ENCODE measurements around the gene PACRG. TPM values are rescaled to one million over a fixed set of nuclear protein-coding genes. Genes with fewer than 3 reads are reported as not detected.

The PACRG gene
- total RNA-seq, 1 donor from 2014 or later: 2.4 TPM

DNA sequence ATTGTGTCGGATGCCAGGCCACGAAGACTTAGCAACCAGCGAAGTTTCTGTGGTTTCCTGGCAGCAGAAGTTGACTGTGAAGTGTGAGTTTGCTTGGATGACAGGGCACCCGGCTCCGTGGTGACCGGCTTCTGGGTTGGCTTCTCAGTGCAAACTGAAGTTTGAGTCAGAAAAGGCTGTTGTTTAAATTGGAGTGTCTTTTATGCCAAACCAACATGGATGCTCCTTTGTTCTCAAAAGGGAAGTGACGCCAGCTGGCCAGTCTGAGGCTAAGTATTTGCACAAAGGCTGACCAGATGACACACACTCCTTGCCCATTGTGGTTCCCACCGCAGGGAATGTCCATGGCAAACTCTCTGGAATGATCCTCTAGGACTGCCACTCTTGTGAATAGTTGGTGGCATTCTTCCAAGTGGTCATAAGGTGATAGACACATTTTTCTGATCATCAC lies 521.9 kb downstream of the PACRG start:
- Mint-ChIP-seq H3K36me3 (ENCODE audit: insufficient read depth) (no peaks in the 10 kb centered on the region), H3K4me1 (ENCODE audit: low read depth) (peaks cover 5% of the 10 kb centered on the region), H3K27me3 (peaks cover 3% of the 10 kb centered on the region), H3K4me3 (ENCODE audit: low read depth) (no peak overlapping the region), H3K9me3 (ENCODE audit: low read depth) (peaks cover 4% of the 10 kb centered on the region), H3K27ac (no peak overlapping the region)
- no peak for DNase-seq (ENCODE audit: low spot score, unreplicated experiment)
- TF ChIP-seq, protein P1, sequence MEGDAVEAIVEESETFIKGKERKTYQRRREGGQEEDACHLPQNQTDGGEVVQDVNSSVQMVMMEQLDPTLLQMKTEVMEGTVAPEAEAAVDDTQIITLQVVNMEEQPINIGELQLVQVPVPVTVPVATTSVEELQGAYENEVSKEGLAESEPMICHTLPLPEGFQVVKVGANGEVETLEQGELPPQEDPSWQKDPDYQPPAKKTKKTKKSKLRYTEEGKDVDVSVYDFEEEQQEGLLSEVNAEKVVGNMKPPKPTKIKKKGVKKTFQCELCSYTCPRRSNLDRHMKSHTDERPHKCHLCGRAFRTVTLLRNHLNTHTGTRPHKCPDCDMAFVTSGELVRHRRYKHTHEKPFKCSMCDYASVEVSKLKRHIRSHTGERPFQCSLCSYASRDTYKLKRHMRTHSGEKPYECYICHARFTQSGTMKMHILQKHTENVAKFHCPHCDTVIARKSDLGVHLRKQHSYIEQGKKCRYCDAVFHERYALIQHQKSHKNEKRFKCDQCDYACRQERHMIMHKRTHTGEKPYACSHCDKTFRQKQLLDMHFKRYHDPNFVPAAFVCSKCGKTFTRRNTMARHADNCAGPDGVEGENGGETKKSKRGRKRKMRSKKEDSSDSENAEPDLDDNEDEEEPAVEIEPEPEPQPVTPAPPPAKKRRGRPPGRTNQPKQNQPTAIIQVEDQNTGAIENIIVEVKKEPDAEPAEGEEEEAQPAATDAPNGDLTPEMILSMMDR (IDR thresholded peaks at IDR 0.05; ENCODE audit: unreplicated experiment): no peak

DNA sequence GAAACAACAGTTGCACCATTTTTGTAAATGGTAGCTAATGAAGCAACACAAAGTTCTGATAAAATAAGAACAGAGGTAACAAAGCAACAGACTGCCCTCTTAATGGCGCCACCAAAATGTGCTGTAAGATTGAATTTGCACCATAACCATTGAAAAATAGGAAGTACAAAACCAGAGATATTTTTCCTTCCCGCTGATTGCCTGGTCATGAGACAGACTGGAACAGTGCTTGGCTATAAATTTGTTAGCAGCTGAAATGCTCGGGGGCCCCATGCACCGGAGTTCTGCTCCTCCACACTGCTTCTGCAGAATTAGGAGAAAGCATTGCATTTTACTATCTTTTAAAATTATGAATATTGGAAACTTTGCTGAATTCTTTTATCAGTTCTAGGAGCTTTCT lies 522.3 kb downstream of the PACRG start:
- Mint-ChIP-seq H3K27ac (no peak overlapping the region), H3K9me3 (ENCODE audit: low read depth) (peaks cover 4% of the 10 kb centered on the region), H3K27me3 (peaks cover 5% of the 10 kb centered on the region), H3K36me3 (ENCODE audit: insufficient read depth) (no peaks in the 10 kb centered on the region), H3K4me1 (ENCODE audit: low read depth) (peaks cover 5% of the 10 kb centered on the region), H3K4me3 (ENCODE audit: low read depth) (no peak overlapping the region)
- TF ChIP-seq, protein P1 (IDR thresholded peaks at IDR 0.05; ENCODE audit: unreplicated experiment): no peak
- DNase-seq (ENCODE audit: low spot score, unreplicated experiment): no peak

DNA sequence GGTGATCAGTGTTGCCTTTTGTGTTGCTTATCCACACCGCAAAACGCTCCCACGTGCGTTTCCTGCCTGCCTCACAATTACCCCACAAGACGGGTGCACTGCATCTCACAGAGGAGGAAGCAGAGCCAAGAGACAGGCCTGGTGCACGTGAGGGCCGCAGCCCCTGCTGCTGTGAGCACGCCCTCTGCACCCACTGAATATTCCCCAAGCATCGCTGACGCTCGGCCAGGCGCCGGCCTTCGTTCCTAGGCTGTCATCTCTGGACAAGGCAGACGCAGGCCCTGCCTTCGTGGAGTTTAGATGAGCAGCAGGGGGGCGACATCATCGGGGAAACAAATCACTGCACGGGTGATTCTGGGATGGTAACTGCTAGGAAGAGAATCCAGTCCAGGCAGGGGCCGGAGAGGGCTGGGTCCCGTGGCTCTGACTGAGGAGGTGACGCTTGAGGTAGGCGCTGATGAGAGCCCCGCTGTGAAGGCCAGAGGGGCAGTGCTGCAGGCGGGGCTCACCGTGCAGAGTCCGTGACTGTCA lies 524.4 kb downstream of the PACRG start:
- H3K27me3 Mint-ChIP-seq: peaks cover 9% of the 10 kb centered on the region
- H3K27ac Mint-ChIP-seq: no peak overlapping the region
- H3K4me1 Mint-ChIP-seq (ENCODE audit: low read depth): peaks cover 5% of the 10 kb centered on the region
- H3K4me3 Mint-ChIP-seq (ENCODE audit: low read depth): no peak overlapping the region
- H3K9me3 Mint-ChIP-seq (ENCODE audit: low read depth): no peaks in the 10 kb centered on the region
- no peaks in the 10 kb centered on the region for H3K36me3 Mint-ChIP-seq (ENCODE audit: insufficient read depth)
- no peak for DNase-seq (ENCODE audit: low spot score, unreplicated experiment)
- TF ChIP-seq, protein P1 (IDR thresholded peaks at IDR 0.05; ENCODE audit: unreplicated experiment): no peak

DNA sequence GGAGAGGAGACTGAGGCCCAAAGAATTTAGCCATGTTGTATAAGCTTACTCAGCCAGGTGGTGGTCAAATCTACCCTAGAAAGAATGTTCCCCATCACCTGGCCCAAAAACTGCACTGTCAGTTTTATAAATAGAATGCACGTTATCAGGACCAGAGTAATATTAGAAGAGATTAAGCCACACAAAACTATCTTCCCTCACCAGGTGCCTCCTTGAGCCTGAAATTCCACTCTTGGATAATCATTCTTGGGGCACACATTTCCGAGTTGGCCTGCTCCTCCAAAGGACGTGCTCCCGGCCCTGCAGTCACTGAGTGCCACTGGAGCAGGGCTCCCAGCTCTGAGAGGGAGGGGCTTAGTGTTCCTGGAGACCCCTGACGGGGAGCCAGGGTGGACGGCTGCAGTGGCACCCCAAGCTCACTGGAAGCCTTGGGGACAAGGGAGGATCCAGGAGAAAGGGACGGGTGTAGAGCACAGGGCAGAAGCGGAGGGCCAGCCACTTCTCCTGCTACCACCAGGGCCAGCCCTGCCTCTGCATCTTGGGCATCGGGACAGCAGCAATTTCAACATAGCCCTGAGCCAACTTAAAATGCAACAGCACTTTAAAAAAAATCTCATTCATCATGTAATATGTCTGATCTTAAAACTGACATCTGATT lies 525.9 kb downstream of the PACRG start:
- Mint-ChIP-seq H3K4me3 (ENCODE audit: low read depth) (no peak overlapping the region), H3K9me3 (ENCODE audit: low read depth) (no peaks in the 10 kb centered on the region), H3K27me3 (peaks cover 9% of the 10 kb centered on the region), H3K36me3 (ENCODE audit: insufficient read depth) (no peaks in the 10 kb centered on the region), H3K27ac (no peak overlapping the region), H3K4me1 (ENCODE audit: low read depth) (no peaks in the 10 kb centered on the region)
- TF ChIP-seq, protein P1 (IDR thresholded peaks at IDR 0.05; ENCODE audit: unreplicated experiment): no peak
- no peak for DNase-seq (ENCODE audit: low spot score, unreplicated experiment)

DNA sequence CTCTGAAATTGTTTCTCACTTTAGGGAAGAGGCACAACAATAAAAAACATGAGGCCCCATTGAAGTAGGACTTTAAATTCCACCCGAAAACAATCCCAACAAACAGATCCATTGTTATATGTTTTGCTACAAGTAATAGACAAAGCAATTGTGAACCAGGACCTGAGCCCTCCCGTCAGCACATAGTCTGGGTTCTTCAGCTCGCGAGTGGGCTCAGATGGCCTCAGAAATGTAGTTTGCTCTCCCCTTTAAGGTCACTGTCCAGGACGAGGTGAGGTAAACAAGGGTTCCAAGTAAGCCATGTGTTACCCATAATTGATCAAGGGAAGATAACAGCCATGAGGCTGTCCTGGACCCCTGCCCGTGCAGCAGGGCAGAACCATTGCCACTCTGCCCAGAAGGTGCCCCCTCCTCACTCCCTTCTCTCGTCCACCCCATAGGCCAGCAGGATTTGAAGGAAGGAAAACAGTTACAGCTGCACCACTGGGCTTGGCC lies 526.6 kb downstream of the PACRG start:
- Mint-ChIP-seq H3K27me3 (peaks cover 15% of the 10 kb centered on the region), H3K36me3 (ENCODE audit: insufficient read depth) (no peaks in the 10 kb centered on the region), H3K4me1 (ENCODE audit: low read depth) (no peaks in the 10 kb centered on the region), H3K27ac (no peak overlapping the region), H3K9me3 (ENCODE audit: low read depth) (no peaks in the 10 kb centered on the region), H3K4me3 (ENCODE audit: low read depth) (no peak overlapping the region)
- no peak for DNase-seq (ENCODE audit: low spot score, unreplicated experiment)
- TF ChIP-seq, protein P1 (IDR thresholded peaks at IDR 0.05; ENCODE audit: unreplicated experiment): no peak

All from progenitor cell of endocrine pancreas (in vitro differentiated cells).